Right lobe of liver (tissue), 6 donors: ENCODE measurements around the gene ARG2. TPM values are rescaled to one million over a fixed set of nuclear protein-coding genes. Genes with fewer than 3 reads are reported as not detected.
A peak's percentile ranks its signal among the peaks of the same experiment; 100 is the strongest.

ENCODE experiments used
- ATAC-seq, 4 donors: fragments of 200-7000 bp; cut with Tn5 transposase; one replicate each; pipeline ENCODE4 v1.9.1; 2020; ENCODE audit warnings: mild to moderate bottlenecking in 4 of 4, moderate library complexity in 4 of 4
- DNase-seq, 3 donors: peaks; one replicate each; pipeline ENCODE4 v3.0.0-alpha.2; 2020
- H3K27ac ChIP-seq, 3 donors: fragments of 200-600 bp; one replicate each; pipeline ENCODE4 v1.8.0; 2022
- H3K27me3 ChIP-seq, 2 donors: fragments of 200-600 bp; one replicate each; pipeline ENCODE4 v1.8.0; 2022
- H3K36me3 ChIP-seq, 4 donors: fragments of 200-600 bp; sonication (generic) in 1 of 4; one replicate each; pipeline versions ENCODE4 v1.5.1 to v1.8.0; 2017 to 2022; ENCODE audit warnings: control low read depth in 1 of 4
- H3K4me1 ChIP-seq, 4 donors: fragments of 200-600 bp; sonication (generic) in 1 of 4; one replicate each; pipeline versions ENCODE4 v1.5.1 to v1.8.0; 2017 to 2022; ENCODE audit warnings: control low read depth in 1 of 4
- H3K4me3 ChIP-seq, 3 donors: fragments of 200-600 bp; one replicate each; pipeline ENCODE4 v1.8.0; 2022
- H3K9me3 ChIP-seq, 4 donors: fragments of 200-600 bp; sonication (generic) in 1 of 4; one replicate each; pipeline versions ENCODE4 v1.5.1 to v1.8.0; 2017 to 2022; ENCODE audit warnings: control low read depth in 1 of 4
- POLR2A ChIP-seq: fragments of 450-650 bp; IDR thresholded peaks from one replicate; pipeline ENCODE4 v1.6.1; 2017; ENCODE audit warnings: antibody characterized with exemption, mild to moderate bottlenecking
- WGBS: methylation state at CpG from one replicate; pipeline ENCODE4 v1.1.6; 2018; ENCODE audit warnings: low coverage, low lambda C conversion rate; ENCODE audit not compliant: insufficient coverage; ENCODE audit errors: missing lambda C conversion rate; 5-methylcytosine and 5-hydroxymethylcytosine counted together
- intact Hi-C, 2 donors: fragments of 100-400 bp; cut with DNase I; formaldehyde crosslinking; loops; one replicate each; pipeline versions ENCODE4 v1.11.2 to v1.14.1; 2022
- total RNA-seq, 6 experiments: library from RNA; depleted of rRNA in 2 of 6; stranded (reverse); fragments of >200 nt in 2 of 6; fragmentation: NEBNext Ultra II Directional in 3 of 6; extraction: Animal tissue kit (Norgen Biotek cat#: 25700) in 3 of 6; gene quantifications; one replicate each; pipeline versions ENCODE4 v1.1.0 to v1.2.4, GENCODE V29; 2016 to 2023
- TF ChIP-seq, protein P1 (sequence below), 4 donors: fragments of 200-600 bp in 3 of 4; fragments of 450-650 bp in 1 of 4; IDR thresholded peaks; one replicate each; pipeline versions ENCODE4 v1.5.1 to v1.8.0; 2016 to 2022; ENCODE audit warnings: antibody characterized with exemption in 4 of 4, mild to moderate bottlenecking in 2 of 4
- donor health status: DM: no; HTN: yes; CAD: no.
- donor health status: DM: no; HTN: no; CAD: no.
- donor health status: DM: no; HTN: no; CAD: no.
- donor health status: DM: no; HTN: yes; CAD: no.
- donor health status: DM: no; HTN: yes; CAD: no.

Gene ARG2
- total RNA-seq, 6 experiments from 2014 or later = 0.92 to 3.3 (median 1.7) TPM; not detected in 1

DNA sequence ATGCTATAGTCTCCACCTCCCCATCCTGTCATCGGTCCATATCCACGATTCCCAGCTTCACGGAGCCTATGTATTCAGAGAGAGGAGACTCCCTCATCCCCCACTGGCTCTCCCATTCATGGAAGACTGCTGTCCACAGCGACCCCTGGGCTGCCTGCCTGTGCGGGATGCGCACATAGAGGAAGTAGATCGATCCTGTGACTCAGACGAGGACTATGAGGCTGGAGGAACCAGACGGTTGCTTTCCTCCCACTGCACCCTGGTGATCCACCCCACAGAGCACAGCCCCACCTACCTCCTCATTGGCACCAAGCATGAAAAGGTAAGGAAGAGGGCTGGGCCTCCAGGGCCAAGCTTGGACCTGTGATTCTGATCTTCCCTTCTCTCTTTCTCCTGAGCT is 44.0 kb upstream of the ARG2 start:
- no peak for DNase-seq
- Histone ChIP-seq H3K27me3 (no peaks in the 10 kb centered on the region), H3K9me3 (no peaks in the 10 kb centered on the region), H3K27ac (no peak overlapping the region), H3K36me3 (no peaks in the 10 kb centered on the region), H3K4me3 (no peak overlapping the region), H3K4me1 (peaks cover 0 to 8% (median 0%) of the 10 kb centered on the region in 4 donors)
- intact Hi-C loops = loop anchor here in 1 of 2 donors (10.0 kb wide), 2 partner anchors 89 to 151 kb away; no protein-coding TSS in a partner anchor
- TF ChIP-seq, protein P1, sequence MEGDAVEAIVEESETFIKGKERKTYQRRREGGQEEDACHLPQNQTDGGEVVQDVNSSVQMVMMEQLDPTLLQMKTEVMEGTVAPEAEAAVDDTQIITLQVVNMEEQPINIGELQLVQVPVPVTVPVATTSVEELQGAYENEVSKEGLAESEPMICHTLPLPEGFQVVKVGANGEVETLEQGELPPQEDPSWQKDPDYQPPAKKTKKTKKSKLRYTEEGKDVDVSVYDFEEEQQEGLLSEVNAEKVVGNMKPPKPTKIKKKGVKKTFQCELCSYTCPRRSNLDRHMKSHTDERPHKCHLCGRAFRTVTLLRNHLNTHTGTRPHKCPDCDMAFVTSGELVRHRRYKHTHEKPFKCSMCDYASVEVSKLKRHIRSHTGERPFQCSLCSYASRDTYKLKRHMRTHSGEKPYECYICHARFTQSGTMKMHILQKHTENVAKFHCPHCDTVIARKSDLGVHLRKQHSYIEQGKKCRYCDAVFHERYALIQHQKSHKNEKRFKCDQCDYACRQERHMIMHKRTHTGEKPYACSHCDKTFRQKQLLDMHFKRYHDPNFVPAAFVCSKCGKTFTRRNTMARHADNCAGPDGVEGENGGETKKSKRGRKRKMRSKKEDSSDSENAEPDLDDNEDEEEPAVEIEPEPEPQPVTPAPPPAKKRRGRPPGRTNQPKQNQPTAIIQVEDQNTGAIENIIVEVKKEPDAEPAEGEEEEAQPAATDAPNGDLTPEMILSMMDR (IDR thresholded peaks at IDR 0.05) = no peak
- no peak for TF ChIP-seq POLR2A
- peak in 1 of 4 donors; percentile 11 for ATAC-seq
- WGBS = 100% methylated on average over 2 of the region's 9 CpGs

DNA sequence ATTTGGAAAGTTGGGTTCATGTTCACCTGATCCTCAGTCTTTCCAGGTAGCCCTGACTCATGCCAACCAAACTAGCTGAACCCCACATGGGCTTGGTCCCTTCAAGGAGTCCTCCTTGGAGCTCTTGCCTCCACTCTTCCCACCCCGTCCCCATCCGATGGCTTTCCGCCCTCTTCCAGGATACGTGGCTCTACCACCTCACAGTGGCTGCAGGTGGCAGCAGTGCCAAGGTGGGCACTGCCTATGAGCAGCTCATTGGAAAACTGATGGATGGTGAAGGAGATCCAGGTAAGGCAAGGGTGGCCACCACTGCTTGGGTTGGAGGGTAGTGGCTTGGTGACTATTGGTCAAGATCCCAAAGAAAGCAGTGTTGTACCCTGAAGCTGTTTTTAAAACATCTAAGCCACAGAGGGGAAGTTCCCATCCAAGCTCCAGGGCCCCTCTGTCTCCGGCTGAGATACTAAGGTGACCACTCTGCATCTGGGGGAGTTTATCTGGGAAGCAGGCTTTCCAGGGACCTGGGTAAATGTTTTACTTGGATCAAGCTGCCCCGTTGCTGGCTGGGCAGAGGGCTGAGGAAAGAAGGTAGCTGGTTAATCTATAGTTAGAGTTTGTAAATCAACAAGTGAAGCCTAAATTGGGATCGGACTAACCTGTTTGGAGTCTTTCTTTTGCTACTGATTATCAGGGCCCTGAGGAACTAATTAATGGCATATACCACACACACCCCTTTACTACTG is 43.3 kb upstream of the ARG2 start:
- DNase-seq (no peak), ATAC-seq (peak in 2 of 4 donors; percentile 24 to 31)
- Histone ChIP-seq H3K9me3 (no peaks in the 10 kb centered on the region), H3K4me1 (peaks cover 0 to 8% (median 0%) of the 10 kb centered on the region in 4 donors), H3K27ac (no peak overlapping the region), H3K4me3 (no peak overlapping the region), H3K27me3 (no peaks in the 10 kb centered on the region), H3K36me3 (no peaks in the 10 kb centered on the region)
- TF ChIP-seq POLR2A = no peak
- TF ChIP-seq, protein P1 (IDR thresholded peaks at IDR 0.05) = no peak
- intact Hi-C loops = loop anchor here in 1 of 2 donors (10.0 kb wide), 2 partner anchors 88 to 152 kb away; no protein-coding TSS in a partner anchor
- 73% methylated on average over 6 of the region's 7 CpGs for WGBS

DNA sequence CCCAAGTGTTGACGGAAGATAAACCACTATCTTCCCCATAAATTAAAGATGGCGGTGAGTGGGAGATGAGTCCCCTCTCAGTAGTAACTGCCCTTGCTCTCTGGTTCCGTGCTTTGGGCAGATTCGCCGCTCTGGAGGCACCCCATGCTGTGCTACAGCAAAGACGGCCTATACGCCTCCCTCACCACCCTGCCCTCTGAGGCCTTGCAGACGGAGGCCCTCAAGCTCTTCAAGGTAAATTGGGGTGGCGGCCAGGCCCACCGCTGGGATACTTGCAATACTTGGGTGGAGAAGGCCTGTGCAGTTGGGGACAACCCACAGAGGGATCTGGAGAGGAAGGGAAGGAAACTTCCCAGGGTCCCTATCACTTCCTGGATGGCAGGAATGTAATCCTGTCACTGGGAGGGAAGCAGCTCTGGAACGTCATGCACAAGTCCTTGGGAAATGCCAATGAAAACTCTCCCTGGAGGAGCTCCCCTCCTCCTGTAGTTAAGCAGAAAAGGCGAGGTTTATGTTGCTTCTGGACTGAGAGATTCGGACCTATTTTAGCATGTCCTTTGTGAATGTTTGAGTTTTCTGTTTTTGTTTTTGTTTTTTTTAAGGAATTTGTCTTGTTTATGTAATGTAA is 42.4 kb upstream of the ARG2 start:
- H3K4me3 ChIP-seq = no peak overlapping the region
- DNase-seq = no peak
- 64% methylated on average over 5 of the region's 13 CpGs for WGBS
- no peak overlapping the region for H3K27ac ChIP-seq
- peaks cover 0 to 8% (median 0%) of the 10 kb centered on the region in 4 donors for H3K4me1 ChIP-seq
- no peak for ATAC-seq
- no peaks in the 10 kb centered on the region for H3K27me3 ChIP-seq
- TF ChIP-seq, protein P1 (IDR thresholded peaks at IDR 0.05) = no peak
- TF ChIP-seq POLR2A = no peak
- H3K36me3 ChIP-seq = no peaks in the 10 kb centered on the region
- H3K9me3 ChIP-seq = no peaks in the 10 kb centered on the region
- intact Hi-C loops = loop anchor here in 1 of 2 donors (10.0 kb wide), 2 partner anchors 88 to 152 kb away; no protein-coding TSS in a partner anchor

DNA sequence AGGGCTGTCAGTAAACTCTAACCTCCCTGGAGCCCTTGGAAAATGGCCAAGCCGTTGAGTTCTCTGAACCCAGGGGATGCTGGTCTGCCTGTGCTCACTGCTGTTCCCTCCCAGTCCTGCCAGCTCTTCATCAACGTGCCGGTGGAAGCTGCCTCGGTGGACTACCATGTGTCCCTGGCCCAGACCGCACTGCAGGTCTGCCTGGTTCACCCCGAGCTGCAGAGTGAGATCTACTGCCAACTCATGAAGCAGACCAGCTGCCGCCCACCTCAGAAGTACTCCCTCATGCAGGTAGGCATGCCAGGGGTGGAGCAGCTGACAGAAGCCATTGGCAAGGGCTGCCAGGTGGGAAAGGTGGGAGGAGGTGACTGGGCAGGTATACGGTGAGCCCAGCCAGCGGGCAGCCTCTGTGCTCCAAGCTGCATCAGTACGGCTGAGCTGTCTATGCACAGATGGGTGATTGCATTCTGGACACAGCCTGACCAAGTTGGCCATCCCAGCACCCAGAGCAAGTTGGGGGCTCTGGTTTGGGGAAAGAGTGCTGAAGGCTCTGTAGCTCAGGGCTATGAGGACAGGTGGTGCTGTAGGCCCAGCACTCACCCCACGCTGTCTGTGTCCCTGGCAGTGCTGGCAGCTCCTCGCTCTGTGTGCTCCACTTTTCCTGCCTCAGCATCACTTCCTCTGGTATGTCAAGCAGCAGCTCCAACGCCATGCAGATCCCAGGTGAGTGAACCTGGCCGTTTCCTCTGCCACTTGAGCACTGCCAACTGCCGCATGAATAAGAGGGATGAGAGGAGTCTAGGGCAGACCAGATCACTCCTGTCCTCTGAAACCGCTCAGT is 41.6 kb upstream of the ARG2 start:
- TF ChIP-seq, protein P1 (IDR thresholded peaks at IDR 0.05) = no peak
- TF ChIP-seq POLR2A = no peak
- Histone ChIP-seq H3K4me1 (peaks cover 0 to 8% (median 0%) of the 10 kb centered on the region in 4 donors), H3K9me3 (no peaks in the 10 kb centered on the region), H3K27ac (no peak overlapping the region), H3K27me3 (no peaks in the 10 kb centered on the region), H3K36me3 (no peaks in the 10 kb centered on the region), H3K4me3 (no peak overlapping the region)
- WGBS = 42% methylated on average over 4 of the region's 16 CpGs
- DNase-seq (no peak), ATAC-seq (peak; percentile 11 to 60 (median 18))
- intact Hi-C loops = loop anchor here in 1 of 2 donors (10.0 kb wide), 2 partner anchors 87 to 153 kb away; no protein-coding TSS in a partner anchor
